Heart left ventricle (tissue), 13 donors: ENCODE measurements around the gene BAZ2A.

Experiments
- CTCF ChIP-seq, 12 donors: fragments of 200-600 bp; sonication (generic) in 4 of 12; IDR thresholded peaks; one replicate each; pipeline versions ENCODE4 v1.5.0 to v1.8.0; 2018 to 2022; ENCODE audit warnings: antibody characterized with exemption in 12 of 12, mild to moderate bottlenecking in 5 of 12
- POLR2A ChIP-seq, 2 donors: fragments of 450-650 bp; IDR thresholded peaks; one replicate each; pipeline ENCODE4 v1.6.1; 2017; ENCODE audit warnings: antibody characterized with exemption in 2 of 2, mild to moderate bottlenecking in 2 of 2, moderate library complexity in 2 of 2
- donor health status: ischemic (EF 13 %, LVEDD 7.1; RV severe dilation, severe dysfunction).
- donor health status: DM: no; HTN: yes; CAD: no.
- donor health status: DM: no; HTN: no; CAD: no.
- donor health status: ischemic (EF 25% LVEDD 6.9; RV normal size, moderate dysfunction).
- donor health status: ischemic (EF 25% LVEDD 5.7; RV mildly dilated, moderate dysfunction).
- donor health status: ischemic (EF 35%, LVEDD 5.7; RV mildly dilated, moderate dysfunction).
- donor health status: nonischemic (EF 11% LVEDD 7.7; RV severe dilation, severe dysfunction).
- donor health status: DM: yes; HTN: yes; CAD: no.
- donor health status: PGD.
- donor health status: ischemic (EF 29% LVEDD 5.4; RV normal size, mild dysfunction).
- donor health status: nonischemic (EF 23%, LVEDD 6.1; RV moderate dilation, normal function).

DNA sequence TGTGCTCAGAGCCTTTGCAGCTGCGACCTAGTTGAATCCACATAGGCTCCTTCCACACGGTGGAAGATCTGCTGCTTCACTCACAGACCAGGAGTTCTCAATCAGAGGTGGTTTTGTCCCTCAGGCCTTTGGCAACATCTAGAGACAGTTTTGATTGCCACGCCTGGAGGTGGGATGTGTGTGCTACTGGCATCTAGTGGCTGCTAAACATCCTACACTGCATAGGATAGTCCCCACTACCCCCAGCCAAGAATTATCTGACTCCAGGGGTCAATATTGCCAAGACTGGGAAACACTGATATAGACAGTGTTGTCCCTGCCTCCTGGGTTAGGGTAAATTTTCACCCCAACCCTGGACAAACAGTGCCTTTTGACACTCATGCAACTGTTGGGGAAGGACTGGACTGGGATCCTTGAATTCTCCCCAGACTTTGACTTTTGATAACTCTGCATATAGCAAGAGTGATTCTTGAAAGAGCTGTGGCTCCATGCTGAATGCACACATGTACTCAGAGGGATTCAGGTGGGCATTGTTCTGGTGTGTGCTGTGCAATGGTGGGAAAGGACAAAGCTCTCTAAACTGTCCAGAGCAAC is 39.8 kb downstream of the BAZ2A start:
- TF ChIP-seq CTCF (IDR thresholded peaks at IDR 0.05) = peak in 5 of 12 donors; percentile 11 to 25 (median 21)
- TF ChIP-seq POLR2A (IDR thresholded peaks at IDR 0.05) = no peak
